ENCODE data around the gene BAHCC1.

The BAHCC1 gene

DNA sequence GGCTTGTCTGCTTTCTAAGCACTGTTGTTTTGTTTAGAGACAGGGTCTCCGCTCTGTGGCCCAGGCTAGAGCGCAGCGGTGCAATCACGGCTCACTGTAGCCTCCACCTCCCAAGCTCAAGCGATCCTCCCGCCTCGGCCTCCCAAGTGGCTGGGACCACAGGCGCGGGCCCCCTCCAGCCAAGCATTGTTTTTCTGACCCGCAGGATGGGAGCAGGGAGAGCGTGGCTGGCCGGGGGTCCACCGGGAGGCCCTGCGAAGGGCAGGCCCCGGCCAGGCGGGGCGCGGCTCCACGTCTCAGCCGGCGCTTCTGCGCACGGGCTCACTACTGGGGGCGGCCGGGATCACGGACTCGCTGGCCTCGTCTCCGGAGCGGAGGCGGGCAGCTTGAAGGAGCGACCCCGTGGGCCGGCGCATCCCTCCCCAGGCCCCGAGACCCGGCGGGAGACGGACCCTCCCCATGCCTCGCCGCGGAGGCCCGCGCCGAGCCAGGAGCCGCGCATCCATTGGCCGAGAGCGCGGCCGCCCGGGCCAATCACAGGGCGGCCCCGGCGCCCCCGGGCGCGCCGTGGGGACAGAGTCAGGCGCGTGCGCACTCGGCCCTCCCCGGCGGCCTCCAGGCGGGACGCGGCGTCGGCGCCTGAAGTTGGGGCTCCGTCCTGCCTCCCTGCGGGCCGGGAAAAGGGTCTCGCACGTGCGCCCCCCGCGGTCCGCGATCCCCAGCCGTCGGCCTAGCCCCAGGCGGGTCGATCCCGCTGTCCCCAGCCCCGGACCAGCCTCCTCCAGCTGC lies 92.4 kb downstream of the BAHCC1 start:
- Histone ChIP-seq H3K27ac (ENCODE audit: low read depth, low read length) (no peak overlapping the region), H3K4me2 (ENCODE audit: low read length) (no peak overlapping the region), H3K4me1 (ENCODE audit: control insufficient read depth, low read length) (peaks cover 32% of the 10 kb centered on the region), H3F3A (ENCODE audit: control insufficient read depth, insufficient read depth) (no peaks in the 10 kb centered on the region), H3K27me3 (ENCODE audit: control insufficient read depth, low read length) (peaks cover 14% of the 10 kb centered on the region), H3K9me2 (replicated peaks; ENCODE audit: control insufficient read depth, low read length) (no peaks in the 10 kb centered on the region), H3K4me3 (ENCODE audit: low read length) (no peak overlapping the region), H3K79me2 (ENCODE audit: control insufficient read depth, low read length) (no peaks in the 10 kb centered on the region), H4K20me1 (ENCODE audit: control insufficient read depth, insufficient read depth, low read depth, low read length) (no peaks in the 10 kb centered on the region), H3K36me3 (ENCODE audit: control insufficient read depth, low read length) (no peaks in the 10 kb centered on the region), H3K9me3 (ENCODE audit: control insufficient read depth, insufficient read depth, low read length) (no peaks in the 10 kb centered on the region)
- TF ChIP-seq, protein P1, sequence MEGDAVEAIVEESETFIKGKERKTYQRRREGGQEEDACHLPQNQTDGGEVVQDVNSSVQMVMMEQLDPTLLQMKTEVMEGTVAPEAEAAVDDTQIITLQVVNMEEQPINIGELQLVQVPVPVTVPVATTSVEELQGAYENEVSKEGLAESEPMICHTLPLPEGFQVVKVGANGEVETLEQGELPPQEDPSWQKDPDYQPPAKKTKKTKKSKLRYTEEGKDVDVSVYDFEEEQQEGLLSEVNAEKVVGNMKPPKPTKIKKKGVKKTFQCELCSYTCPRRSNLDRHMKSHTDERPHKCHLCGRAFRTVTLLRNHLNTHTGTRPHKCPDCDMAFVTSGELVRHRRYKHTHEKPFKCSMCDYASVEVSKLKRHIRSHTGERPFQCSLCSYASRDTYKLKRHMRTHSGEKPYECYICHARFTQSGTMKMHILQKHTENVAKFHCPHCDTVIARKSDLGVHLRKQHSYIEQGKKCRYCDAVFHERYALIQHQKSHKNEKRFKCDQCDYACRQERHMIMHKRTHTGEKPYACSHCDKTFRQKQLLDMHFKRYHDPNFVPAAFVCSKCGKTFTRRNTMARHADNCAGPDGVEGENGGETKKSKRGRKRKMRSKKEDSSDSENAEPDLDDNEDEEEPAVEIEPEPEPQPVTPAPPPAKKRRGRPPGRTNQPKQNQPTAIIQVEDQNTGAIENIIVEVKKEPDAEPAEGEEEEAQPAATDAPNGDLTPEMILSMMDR (IDR thresholded peaks at IDR 0.05; ENCODE audit: low read depth, low read length, poor library complexity, severe bottlenecking): no peak
- TF ChIP-seq EZH2phosphoT487 (IDR thresholded peaks at IDR 0.05; ENCODE audit: borderline replicate concordance, low read length): no peak

DNA sequence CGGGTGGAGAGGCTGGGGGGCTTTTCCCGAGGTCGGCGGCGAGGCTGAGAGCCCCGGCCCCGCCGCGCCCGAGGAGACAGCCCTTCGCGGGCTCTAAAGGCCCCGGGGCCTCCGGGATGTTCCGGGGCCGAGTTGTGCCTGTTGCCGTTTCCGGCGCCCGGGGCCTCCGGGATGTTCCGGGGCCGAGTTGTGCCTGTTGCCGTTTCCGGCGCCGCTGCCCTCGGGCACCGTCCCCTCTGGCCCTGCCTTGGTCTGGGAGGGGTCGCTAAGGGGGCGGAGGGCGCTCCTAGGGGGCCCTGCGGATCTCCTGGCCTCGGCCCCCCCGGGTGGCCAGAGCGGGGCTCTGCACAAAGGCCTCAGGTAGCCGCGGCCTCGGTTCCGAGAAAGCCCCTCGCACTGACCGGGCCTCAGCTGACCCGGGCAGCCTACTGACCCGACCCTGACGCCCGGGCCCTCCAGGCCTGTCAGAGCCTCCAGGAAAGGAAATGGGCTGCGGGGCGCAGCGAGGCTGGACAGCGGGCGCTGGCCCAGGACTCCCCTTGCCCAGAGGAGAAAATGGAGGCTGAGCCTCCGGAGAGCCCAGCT lies 93.1 kb downstream of the BAHCC1 start:
- H3F3A ChIP-seq (ENCODE audit: control insufficient read depth, insufficient read depth): no peaks in the 10 kb centered on the region
- no peak for TF ChIP-seq EZH2phosphoT487 (IDR thresholded peaks at IDR 0.05; ENCODE audit: borderline replicate concordance, low read length)
- TF ChIP-seq, protein P1 (IDR thresholded peaks at IDR 0.05; ENCODE audit: low read depth, low read length, poor library complexity, severe bottlenecking): no peak
- H3K4me3 ChIP-seq (ENCODE audit: low read length): no peak overlapping the region
- H4K20me1 ChIP-seq (ENCODE audit: control insufficient read depth, insufficient read depth, low read depth, low read length): no peaks in the 10 kb centered on the region
- H3K4me2 ChIP-seq (ENCODE audit: low read length): no peak overlapping the region
- no peak overlapping the region for H3K27ac ChIP-seq (ENCODE audit: low read depth, low read length)
- no peaks in the 10 kb centered on the region for H3K9me3 ChIP-seq (ENCODE audit: control insufficient read depth, insufficient read depth, low read length)
- peaks cover 18% of the 10 kb centered on the region for H3K27me3 ChIP-seq (ENCODE audit: control insufficient read depth, low read length)
- H3K9me2 ChIP-seq (replicated peaks; ENCODE audit: control insufficient read depth, low read length): no peaks in the 10 kb centered on the region
- H3K4me1 ChIP-seq (ENCODE audit: control insufficient read depth, low read length): peaks cover 26% of the 10 kb centered on the region
- H3K36me3 ChIP-seq (ENCODE audit: control insufficient read depth, low read length): no peaks in the 10 kb centered on the region
- no peaks in the 10 kb centered on the region for H3K79me2 ChIP-seq (ENCODE audit: control insufficient read depth, low read length)

DNA sequence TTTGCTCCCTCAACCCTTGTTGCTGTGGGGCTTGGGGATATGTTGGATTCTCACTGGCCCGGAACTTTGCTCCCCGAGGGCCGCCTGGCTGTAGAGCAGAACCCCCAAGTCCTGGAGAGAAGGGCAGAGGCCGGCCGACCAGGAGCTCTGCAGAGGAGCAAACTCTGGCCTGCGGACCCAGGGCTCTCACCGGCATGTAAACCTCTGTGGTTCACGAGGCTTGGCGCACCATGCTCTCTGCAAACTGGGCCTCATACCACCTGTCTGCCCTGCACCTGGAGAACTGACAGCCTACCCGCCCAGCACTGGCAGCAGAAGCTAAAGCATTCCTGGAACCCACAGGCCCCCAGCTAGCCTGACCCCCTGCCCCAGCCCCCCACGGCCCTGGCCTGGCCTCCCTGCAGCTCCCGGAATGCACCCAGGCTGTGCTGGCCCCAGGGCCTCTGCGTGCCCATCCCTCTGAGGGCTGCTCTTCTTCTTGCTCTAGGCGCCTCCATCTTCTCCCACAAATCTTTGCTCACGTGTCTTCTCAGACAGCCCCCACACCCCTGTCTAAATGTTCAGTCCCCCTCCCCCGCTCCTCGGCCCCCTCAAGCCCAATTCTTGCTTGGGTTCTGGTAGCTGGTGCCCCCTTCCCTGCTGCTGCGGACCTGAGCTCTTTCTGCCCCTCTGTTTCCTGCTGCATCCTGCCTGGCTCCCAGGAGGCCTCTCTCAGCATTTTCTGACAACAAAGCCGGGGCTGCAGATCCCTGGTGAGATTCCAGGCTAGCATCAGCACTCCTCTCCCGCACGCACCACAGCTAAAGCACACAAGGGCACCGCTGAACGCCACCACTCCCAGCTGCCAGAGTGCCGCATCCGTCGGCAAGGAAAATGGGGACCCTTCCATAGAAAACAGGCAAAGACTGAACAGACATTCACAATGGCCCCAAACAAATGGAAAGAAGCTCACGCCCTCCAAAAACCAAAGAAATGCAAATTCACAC lies 94.0 kb downstream of the BAHCC1 start:
- Histone ChIP-seq H3K36me3 (ENCODE audit: control insufficient read depth, low read length) (no peaks in the 10 kb centered on the region), H3K27me3 (ENCODE audit: control insufficient read depth, low read length) (peaks cover 18% of the 10 kb centered on the region), H3K27ac (ENCODE audit: low read depth, low read length) (no peak overlapping the region), H3K79me2 (ENCODE audit: control insufficient read depth, low read length) (no peaks in the 10 kb centered on the region), H4K20me1 (ENCODE audit: control insufficient read depth, insufficient read depth, low read depth, low read length) (no peaks in the 10 kb centered on the region), H3K4me2 (ENCODE audit: low read length) (no peak overlapping the region), H3F3A (ENCODE audit: control insufficient read depth, insufficient read depth) (no peaks in the 10 kb centered on the region), H3K4me3 (ENCODE audit: low read length) (no peak overlapping the region), H3K9me3 (ENCODE audit: control insufficient read depth, insufficient read depth, low read length) (no peaks in the 10 kb centered on the region), H3K9me2 (replicated peaks; ENCODE audit: control insufficient read depth, low read length) (no peaks in the 10 kb centered on the region), H3K4me1 (ENCODE audit: control insufficient read depth, low read length) (peaks cover 17% of the 10 kb centered on the region)
- TF ChIP-seq EZH2phosphoT487 (IDR thresholded peaks at IDR 0.05; ENCODE audit: borderline replicate concordance, low read length): no peak
- TF ChIP-seq, protein P1 (IDR thresholded peaks at IDR 0.05; ENCODE audit: low read depth, low read length, poor library complexity, severe bottlenecking): no peak
